HG02943 (cell line): ENCODE data around the gene SCAP.
A peak's percentile ranks its signal among the peaks of the same experiment; 100 is the strongest.
"Not testable (repeated sequence)": the region's sequence is repeated elsewhere in the genome, so short reads cannot be mapped to it uniquely, and the experiment has no call there.

Experiments
- ATAC-seq: cut with Tn5 transposase; IDR thresholded peaks from one replicate; pipeline ENCODE4 v1.9.1; 2021; ENCODE audit warnings: mild to moderate bottlenecking, low read depth, moderate library complexity; ENCODE audit not compliant: unreplicated experiment

SCAP gene

DNA sequence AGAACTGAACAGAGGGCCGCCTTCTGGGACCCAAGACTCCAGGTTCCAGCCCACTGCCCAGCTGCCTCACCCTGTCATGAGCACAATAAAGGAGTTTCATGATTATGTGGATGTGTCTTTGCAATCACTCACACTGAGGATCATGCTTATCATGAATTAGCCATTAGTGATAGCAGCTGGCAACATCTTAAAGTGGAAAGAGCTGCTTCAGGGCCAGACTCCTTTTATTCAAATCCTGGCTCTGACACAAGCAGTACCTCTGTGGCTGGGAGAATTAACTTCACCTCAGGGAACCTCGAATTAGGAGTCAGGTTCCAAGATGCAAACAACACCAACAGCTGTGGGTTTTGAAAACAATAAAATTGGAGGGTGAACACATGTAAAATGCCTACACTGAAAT, 6.6 kb upstream of the SCAP start:
- ATAC-seq, result no peak

DNA sequence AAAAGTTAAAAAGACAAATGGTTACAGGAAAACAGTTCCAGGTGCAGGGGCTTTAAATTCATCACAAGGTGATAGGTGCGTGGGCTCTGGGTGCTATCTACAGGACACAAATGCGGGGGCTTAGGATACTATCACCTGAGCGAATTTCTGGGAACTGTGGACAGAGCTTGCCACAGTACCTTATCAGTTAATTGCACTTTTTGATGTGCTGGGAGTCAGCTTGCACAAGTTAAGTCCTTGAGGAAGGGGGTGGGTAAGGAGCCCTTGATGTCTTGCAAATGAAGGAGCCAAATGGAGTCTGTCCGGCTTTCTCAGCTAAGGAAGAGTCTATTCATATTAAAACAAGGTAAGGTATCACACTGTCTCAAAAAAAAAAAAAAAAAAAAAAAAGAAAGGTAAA, 6.0 kb upstream of the SCAP start:
- not testable (repeated sequence) for ATAC-seq

DNA sequence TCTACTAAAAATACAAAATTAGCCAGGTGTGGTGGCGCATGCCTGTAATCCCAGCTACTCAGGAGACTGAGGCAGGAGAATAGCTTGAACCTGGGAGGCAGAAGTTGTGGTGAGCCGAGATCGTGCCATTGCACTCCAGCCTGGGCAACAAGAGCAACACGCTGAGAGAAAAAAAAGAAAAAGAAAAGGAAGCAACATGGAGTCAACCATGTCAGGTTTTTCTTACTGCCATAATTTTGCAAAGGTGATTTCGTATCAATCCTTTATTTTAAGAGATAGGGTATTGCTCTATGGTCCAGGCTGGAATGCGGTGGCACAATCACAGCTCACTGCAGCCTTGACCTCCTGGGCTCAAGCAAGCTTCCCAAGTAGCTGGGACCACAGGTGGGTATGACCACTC, 4.5 kb upstream of the SCAP start:
- ATAC-seq, result not testable (repeated sequence)

DNA sequence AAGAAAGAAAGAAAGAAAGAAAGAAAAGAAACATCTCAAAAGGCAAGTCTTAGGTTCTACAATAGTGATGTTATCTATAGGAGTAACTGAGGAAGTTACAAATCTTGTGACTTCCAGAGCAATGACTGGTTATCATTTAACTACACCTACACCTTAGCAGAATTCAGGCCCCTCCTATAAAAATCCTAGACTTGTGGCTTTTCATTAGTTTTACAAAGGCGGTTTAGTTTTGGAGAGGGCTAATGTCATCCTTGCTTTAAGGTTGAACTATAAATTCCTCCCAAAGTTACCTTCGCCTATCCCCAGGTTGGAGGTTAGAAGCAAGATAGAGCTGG, 4.1 kb upstream of the SCAP start:
- ATAC-seq, result no peak

DNA sequence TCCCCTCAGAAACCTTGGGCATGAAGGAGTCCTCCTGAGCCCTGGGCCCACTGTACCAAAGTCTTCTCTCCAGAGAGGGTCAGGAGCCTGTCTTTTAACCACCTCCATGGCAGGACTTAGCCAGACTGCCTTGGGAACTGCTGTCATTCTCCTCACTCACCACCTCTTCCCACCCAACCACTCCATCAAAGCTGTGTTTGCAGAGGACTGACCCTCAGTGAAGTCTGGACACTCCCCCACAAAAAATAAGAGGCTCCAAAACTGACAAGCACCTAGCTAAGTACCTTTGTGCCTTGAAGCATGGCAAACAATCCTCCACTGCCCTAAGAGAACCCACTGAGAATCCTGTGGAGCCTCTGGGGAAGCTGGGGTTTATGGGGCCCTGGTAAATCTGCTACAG, 2.3 kb upstream of the SCAP start:
- ATAC-seq, result no peak

DNA sequence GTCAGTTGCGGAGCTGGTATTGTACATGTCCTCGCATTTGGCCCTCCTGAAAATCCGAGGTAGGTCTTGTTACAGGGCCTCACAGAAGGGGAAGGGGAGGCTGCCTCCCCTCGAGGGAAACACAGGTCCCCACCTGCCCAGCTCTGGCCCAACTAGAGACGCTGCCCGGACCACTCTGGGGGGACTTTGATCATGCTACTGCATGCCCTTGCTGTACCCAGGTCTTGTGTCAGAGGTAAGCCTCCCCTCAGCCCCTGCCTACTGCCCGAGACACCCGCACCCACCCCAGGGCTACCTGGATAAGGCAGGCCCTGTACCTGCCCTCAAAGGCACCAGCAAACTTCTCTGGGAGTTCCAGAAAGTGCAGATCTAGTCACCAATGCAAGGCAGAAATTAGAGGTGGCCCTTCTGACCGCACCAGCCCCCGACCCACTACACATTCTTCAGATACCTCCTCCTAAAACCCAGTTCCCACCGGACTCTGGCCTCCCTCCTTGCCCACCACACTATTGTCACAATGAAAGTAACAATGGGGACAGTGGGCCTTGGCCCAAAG, 981 bp upstream of the SCAP start:
- no peak for ATAC-seq

DNA sequence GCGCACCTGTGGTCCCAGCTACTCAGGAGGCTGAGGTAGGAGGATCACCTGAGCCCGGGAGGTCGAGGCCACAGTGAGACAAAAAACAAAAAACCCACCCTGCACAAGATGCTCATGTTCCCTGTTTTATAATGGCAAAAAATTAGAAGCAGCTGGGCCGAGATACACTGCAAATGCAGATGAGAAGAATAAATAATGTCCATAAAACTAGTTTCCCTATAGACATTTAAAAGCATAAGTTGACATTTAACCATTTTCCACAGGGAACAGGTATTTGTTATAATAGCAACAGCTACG, 537 bp upstream of the SCAP start:
- peak; percentile 7 for ATAC-seq

DNA sequence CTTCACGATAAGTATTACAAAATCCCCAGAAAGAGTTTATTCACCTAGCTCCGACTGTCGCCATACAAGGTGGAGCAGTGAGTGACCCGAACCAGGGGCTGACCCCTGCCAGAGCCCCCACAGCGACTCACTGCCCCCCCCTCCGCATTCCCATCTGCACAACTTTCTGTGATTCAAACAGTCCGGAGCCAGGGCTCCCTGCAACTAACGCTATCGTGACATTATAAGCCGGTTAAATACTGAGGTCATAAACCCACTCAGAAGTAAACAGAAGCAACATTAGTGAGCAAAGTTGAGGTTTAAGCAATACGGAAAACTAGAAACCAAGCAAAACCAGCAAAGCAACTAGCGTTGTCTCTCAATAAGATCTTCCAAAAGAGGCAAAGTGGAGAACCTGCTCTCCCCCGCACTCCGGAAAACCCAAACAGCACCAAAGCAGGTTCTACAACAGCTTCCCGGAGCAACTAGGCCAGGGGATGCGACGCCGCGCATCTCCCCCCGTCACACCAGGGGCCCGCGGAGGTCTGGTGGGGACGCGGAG, 642 bp downstream of the SCAP start:
- peak; percentile 26 for ATAC-seq

DNA sequence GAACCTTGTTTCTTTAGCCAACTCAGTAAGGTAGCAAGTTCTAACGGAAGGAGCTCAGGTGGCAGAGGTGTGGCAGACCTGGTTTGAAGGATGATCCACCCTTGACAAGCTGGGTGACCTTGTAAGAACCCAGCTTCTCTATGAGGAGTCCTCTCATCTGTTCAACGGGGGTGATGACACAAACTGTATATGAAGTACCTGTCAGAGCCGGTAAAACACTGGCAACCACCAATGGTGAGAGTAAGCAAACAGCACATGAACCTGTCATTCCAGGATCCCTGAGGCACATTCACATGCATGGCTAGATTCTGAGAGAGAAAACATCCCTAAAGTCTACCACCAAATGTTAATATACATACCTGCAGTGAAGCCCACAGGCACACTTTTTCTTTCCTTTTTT, 2.4 kb downstream of the SCAP start:
- ATAC-seq, result no peak

DNA sequence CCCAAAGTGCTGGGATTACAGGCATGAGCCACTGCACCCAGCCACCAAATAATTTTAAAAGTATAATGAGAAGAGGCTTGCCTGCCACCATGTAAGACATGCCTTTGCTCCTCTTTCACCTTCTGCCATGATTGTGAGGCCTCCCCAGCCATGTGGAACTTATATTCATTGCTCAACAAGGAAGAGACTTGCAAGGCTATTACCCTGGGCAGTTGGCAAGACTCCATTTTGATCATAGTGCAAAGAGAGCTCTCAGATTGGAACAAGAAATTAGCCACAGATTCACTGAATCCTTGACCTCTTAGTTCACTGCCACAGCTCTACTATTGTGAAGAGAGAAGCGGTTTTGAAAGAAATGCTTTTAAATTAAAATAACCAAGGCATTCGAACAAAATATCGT, 6.1 kb downstream of the SCAP start:
- no peak for ATAC-seq

DNA sequence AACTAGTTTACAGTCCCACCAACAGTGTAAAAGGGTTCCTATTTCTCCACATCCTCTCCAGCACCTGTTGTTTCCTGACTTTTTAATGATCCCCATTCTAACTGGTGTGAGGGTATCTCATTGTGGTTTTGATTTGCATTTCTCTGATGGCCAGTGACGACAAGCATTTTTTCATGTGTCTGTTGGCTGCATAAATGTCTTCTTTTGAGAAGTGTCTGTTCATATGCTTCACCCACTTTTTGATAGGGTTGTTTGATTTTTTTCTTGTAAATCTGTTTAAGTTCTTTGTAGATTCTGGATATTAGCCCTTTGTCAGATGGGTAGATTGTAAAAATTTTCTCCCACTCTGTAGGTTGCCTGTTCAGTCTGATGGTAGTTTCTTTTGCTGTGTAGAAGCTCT, 7.4 kb downstream of the SCAP start:
- ATAC-seq, result not testable (repeated sequence)

DNA sequence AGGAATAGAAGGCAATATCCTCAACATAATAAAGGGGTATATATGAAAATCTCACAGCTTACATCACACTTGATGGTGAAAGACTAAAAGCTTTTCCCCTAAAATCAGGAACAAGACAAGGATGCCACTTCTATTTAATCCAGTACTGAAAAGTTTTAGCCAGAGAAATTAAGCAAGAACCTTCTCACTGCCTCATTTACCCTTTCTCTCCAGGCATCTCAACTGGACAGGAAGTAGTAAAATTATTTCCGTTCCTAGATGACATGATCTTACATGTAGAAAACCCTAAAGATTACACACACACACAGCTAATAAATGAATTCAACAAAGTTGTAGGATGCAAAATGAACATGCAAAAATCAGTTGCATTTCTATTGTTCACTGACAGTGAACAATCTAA, 11.2 kb downstream of the SCAP start:
- ATAC-seq, result no peak

DNA sequence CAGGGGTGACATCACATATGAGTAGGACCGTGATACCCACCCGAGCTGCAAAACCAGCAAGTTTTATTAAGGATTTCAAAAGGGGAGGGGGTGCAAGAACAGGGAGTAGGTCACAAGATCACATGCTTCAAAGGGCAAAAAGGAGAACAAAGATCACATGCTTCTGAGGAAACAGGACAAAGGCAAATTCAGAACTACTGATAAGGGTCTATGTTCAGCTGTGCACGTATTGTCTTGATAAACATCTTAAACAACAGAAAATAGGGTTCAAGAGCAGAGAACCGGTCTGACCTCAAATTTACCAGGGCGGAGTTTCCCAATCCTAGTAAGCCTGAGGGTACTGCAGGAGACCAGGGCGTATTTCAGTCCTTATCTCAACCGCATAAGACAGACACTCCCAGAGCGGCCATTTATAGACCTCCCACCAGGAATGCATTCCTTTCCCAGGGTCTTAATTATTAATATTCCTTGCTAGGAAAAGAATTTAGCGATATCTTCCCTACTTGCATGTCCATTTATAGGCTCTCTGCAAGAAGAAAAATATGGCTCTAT, 16.1 kb downstream of the SCAP start:
- not testable (repeated sequence) for ATAC-seq

DNA sequence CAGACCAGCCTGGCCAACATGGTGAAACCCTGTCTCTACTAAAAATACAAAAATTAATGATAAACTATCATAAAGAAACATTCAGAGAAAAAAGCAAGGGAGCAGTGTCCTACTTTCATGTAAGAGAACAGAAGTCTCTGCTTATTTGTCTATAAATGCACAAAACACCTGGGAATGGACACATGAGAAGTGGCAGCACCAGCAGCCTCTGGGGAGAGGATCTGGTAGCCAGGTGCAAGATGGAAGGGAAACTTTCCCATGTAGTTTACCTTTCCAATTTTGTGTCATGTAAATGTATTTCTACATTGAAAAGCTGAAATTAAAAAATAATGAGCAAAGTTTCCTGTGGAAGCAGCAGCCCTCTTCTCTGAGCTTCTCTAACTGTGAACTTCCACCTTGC, 18.8 kb downstream of the SCAP start:
- no peak for ATAC-seq

DNA sequence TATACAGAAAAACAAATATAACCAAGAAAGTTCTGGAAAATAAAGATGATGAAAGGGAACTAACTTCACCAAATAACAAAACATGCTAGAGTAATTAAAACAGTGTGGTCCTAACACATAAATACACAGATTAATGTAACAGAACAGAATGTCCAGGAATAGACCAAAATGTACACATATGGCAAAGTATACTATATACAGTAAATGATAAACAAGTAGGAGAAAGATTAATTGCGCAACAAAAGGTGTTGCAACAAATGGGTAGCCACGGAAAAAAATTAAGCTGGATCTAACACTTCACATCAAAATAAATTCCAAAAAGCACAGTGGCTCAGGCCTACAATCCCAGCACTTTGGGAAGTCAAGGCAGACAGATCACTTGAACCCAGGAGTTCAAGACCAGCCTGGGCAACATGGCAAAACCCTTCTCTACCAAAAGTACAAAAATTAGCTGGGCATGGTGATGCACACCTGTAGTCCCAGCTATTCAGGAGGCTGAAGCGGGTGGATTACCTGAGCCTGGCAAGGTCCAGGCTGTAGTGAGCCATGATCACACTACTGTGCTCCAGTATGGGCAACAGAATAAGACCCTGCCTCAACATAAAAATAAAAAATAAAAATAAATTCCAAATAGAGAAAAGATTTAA, 19.8 kb downstream of the SCAP start:
- ATAC-seq, result no peak

DNA sequence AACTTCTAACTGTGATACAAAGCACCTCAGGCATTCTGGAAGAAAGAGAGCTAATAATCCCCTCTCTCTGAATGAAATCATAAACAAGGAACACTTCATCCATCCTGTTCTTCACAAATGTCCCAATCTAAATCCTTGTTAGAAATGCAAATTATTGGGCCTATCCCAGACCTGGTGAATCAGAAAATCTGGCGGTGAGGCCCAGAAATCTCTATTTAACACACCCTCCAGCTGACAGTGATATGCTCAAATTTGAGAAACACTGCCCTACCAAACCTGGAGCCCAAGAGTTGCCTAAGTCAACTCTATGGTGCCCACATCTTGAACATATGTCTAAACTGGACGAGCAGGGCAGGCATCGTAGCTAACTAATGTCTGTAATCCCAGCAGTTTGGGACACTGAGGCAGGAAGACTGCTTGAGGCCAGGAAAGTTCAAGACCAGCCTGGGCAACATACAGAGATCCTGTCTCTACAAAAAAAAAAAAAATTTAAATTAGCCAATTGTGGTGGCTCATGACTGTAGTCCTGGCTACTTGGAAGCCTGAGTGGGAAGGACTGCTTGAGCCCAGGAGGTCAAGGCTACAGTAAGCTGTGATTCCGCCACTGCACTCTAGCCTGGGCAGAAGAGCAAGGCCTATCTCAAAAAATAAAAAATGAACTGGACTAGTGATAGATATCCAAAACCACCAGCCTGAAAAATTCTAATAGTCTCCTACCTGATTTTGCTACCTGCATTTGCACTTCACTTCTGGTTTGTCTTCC, 23.1 kb downstream of the SCAP start:
- ATAC-seq, result no peak

DNA sequence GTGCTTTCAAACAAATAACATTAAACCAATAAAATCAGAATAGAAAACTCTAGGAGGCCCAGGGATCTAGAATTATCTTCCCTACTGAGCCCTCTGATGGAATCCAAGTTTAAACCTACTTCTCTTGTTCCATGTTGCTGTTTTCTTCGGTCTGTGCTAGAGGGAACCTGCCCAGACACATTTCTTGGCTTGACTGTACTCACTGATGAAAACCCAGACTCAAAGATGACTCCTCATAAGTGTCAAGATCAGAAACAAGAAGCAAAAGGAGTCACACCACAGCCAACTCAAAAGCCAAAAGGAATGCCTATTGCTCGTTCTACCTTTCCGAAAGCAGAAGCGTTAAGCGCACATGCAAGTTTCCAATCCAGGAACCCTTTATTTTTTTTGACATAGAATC, 31.6 kb downstream of the SCAP start:
- ATAC-seq, result no peak

DNA sequence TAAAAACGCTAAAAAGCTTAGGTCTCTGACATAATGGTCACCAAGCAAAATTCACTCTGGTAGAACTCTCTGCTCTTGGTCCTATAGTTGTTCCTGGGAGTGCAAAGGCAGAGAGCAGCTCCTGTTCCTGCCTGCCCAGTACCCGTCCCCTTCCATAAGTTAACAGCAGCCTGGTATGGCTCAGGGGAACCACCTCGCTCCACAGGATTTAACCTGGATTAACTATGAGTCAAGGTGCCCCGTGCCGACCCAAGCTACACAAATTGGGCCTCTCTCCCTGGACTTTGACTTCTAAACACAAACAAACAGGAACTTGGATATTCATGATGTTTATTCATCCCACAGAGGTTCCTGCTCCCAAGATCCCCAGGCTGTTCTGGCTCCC, 32.1 kb downstream of the SCAP start:
- ATAC-seq, result no peak

DNA sequence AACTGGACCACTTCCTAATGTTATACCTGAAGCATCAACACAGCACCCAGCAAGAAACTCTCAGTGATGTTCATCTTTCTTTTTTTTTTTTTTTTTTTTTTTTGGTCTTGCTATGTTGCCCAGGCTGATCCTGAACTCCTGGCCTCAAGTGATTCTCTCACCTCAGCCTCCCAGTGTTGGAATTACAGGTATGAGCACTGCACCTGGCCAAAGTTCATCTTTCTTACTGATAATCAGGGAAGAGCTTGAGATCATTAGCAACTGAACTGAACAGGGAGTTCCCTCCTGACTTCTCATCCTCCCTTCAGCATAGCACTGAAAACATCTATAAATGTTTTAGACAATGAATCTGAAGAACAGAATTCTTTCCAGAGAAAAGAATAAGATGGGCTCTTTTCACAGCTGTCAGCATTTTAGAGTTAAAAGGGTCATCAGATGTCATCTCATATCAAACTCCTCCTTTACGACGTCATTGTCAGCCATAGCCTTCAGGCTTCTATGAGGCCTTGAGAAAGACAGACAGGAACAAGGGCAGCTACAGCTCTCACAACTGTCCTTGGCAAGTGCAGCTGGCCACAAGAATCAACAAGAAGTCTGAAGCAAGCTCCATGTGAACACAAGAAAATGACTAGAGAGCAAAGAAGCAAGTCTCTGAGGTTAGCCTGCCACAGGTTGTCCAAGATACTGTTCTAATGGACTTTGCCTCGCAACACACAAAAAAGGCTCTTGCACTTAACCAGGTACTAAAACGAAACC, 33.8 kb downstream of the SCAP start:
- no peak for ATAC-seq

DNA sequence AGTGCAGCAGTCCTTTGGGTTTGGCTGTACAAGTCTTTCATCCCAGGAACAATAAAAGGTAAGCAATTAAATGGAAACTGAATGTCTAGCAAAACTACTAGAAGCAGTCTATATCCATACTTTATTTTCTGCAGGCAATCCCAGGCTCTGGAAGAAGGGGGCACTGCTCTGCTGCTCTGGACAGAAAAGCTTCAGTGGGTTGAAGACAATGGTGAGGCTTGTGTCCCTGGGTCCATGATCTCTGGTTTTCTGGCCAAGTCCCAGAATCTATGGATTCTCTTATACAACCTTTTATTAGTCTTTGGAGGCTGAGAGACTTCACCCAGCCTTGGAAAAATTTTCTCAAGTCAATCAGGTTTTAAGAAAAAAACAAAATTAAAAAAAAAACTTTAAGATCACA, 35.6 kb downstream of the SCAP start:
- no peak for ATAC-seq

DNA sequence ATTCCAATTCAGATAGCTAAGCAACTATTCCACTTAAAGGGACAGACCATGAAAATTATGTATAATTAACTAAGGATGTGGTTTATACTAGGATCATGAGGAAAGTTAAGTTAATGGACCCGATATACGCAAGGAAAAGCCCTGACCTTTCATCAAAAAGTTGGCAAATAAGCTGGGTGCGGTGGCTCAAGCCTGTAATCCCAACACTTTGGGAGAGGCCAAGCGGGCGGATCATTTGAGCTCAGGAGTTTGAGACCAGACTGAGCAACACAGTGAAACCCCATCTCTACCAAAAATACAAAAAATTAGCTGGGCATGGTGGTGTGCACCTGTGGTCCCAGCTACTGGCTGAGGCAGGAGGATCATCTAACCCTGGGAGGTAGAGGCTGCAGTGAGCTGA, 39.6 kb downstream of the SCAP start:
- no peak for ATAC-seq
